Measurements from ENCODE around the gene PARL. TPM values are rescaled to one million over a fixed set of nuclear protein-coding genes. Genes with fewer than 3 reads are reported as not detected.

Gene PARL
- total and polyA plus RNA-seq, 2 donors (not counting 1 experiment from before 2014, with no cell fraction given): 23.5 to 46.7 TPM

- no peaks in the 10 kb centered on the region for H3K9me3 ChIP-seq (ENCODE audit: control extremely low read depth in 1 of 3, control insufficient read depth in 2 of 3, insufficient read depth in 1 of 3, low read length in 2 of 3)
- DNase-seq: no peak
- WGBS (ENCODE audit: insufficient coverage): 83% methylated on average over 3 of the region's 3 CpGs
- H3K27me3 ChIP-seq (replicated peaks in 1 of 4; ENCODE audit: control extremely low read depth in 1 of 4, control insufficient read depth in 3 of 4, insufficient read depth in 4 of 4, low read length in 3 of 4): peaks cover 0 to 9% (median 0%) of the 10 kb centered on the region in 4 experiments
- no peaks in the 10 kb centered on the region for H3K79me2 ChIP-seq (ENCODE audit: control insufficient read depth, insufficient read depth, low read length)
- H3K4me1 Mint-ChIP-seq: no peaks in the 10 kb centered on the region
- ChIA-PET POLR2A (no interaction called here), CTCF (interaction anchor here (0.6 to 7.4 kb wide), 21 partner anchors 10 to 650 kb away, joined by 3 to 84 read pairs (median 5); partner anchors contain the start of genes ABCC5, EEF1AKMT4, EIF2B5 and PARL)
- H4K20me1 ChIP-seq (ENCODE audit: control insufficient read depth, insufficient read depth, low read length, poor library complexity, severe bottlenecking): no peaks in the 10 kb centered on the region
- H3K27ac Mint-ChIP-seq: no peak overlapping the region
- H3K4me1 ChIP-seq (ENCODE audit: control insufficient read depth in 2 of 2, insufficient read depth in 2 of 2, low read length in 2 of 2): peaks cover 0 to 2% of the 10 kb centered on the region in 2 donors
- H3K27ac ChIP-seq (ENCODE audit: low read length in 2 of 2): no peak overlapping the region
- no peak for ATAC-seq (ENCODE audit: low read depth)
- peaks cover 41% of the 10 kb centered on the region for H3K27me3 Mint-ChIP-seq
- H3K4me3 Mint-ChIP-seq: no peak overlapping the region
- intact Hi-C loops (cut with micrococcal nuclease): no loop called here
- no peak overlapping the region for H3K4me2 ChIP-seq (replicated peaks; ENCODE audit: low read depth, low read length, poor library complexity, severe bottlenecking)
- no peak overlapping the region for H3K9ac ChIP-seq (ENCODE audit: low read length)
- H3K4me3 ChIP-seq (ENCODE audit: control extremely low read depth in 1 of 5, extremely low read depth in 1 of 5, insufficient read depth in 1 of 5, low read depth in 2 of 5, low read length in 4 of 5): no peak overlapping the region
- TF ChIP-seq, protein P1, sequence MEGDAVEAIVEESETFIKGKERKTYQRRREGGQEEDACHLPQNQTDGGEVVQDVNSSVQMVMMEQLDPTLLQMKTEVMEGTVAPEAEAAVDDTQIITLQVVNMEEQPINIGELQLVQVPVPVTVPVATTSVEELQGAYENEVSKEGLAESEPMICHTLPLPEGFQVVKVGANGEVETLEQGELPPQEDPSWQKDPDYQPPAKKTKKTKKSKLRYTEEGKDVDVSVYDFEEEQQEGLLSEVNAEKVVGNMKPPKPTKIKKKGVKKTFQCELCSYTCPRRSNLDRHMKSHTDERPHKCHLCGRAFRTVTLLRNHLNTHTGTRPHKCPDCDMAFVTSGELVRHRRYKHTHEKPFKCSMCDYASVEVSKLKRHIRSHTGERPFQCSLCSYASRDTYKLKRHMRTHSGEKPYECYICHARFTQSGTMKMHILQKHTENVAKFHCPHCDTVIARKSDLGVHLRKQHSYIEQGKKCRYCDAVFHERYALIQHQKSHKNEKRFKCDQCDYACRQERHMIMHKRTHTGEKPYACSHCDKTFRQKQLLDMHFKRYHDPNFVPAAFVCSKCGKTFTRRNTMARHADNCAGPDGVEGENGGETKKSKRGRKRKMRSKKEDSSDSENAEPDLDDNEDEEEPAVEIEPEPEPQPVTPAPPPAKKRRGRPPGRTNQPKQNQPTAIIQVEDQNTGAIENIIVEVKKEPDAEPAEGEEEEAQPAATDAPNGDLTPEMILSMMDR (IDR thresholded peaks at IDR 0.05): no peak
- no peak for TF ChIP-seq EZH2 (IDR thresholded peaks at IDR 0.05; ENCODE audit: borderline replicate concordance, insufficient read depth, low read depth, low read length, poor library complexity, severe bottlenecking)
- no peak overlapping the region for H2AFZ ChIP-seq (ENCODE audit: insufficient read depth, low read depth, low read length, poor library complexity, severe bottlenecking)
- no peaks in the 10 kb centered on the region for H3K36me3 ChIP-seq (replicated peaks in 1 of 2; ENCODE audit: control extremely low read depth in 1 of 2, control insufficient read depth in 1 of 2, extremely low read depth in 1 of 2, insufficient read depth in 2 of 2, low read length in 1 of 2)
- peaks cover 4% of the 10 kb centered on the region for H3K9me3 Mint-ChIP-seq (ENCODE audit: insufficient read depth)
Measured at GRCh38 chr3:183896184-183896583, 11.5 kb upstream of the PARL start.

- no peak overlapping the region for H3K9ac ChIP-seq (ENCODE audit: low read length)
- intact Hi-C loops (cut with micrococcal nuclease): loop anchor here (1.0 kb wide), 6 partner anchors 11 to 468 kb away; partner anchors contain the start of genes ABCC5, EIF2B5 and PARL
Measured at GRCh38 chr3:183895774-183896173, 11.1 kb upstream of the PARL start.

More at GRCh38 chr3:183895774-183896173, 11.1 kb upstream of the PARL start:
- DNase-seq: no peak
- Mint-ChIP-seq H3K9me3 (ENCODE audit: insufficient read depth) (peaks cover 4% of the 10 kb centered on the region), H3K4me3 (no peak overlapping the region), H3K27me3 (peaks cover 41% of the 10 kb centered on the region), H3K27ac (no peak overlapping the region), H3K4me1 (no peaks in the 10 kb centered on the region)
- TF ChIP-seq EZH2 (IDR thresholded peaks at IDR 0.05; ENCODE audit: borderline replicate concordance, insufficient read depth, low read depth, low read length, poor library complexity, severe bottlenecking): no peak
- TF ChIP-seq, protein P1 (IDR thresholded peaks at IDR 0.05): no peak
- H3K4me2 ChIP-seq (replicated peaks; ENCODE audit: low read depth, low read length, poor library complexity, severe bottlenecking): no peak overlapping the region
- POLR2A ChIA-PET: interaction anchor here (0.7 to 0.8 kb wide), 2 partner anchors 122 to 817 kb away, joined by 3 to 11 read pairs; partner anchors contain the start of gene ABCC5
- H3K27ac ChIP-seq (ENCODE audit: low read length in 2 of 2): no peak overlapping the region
- no peak overlapping the region for H3K4me3 ChIP-seq (ENCODE audit: control extremely low read depth in 1 of 5, extremely low read depth in 1 of 5, insufficient read depth in 1 of 5, low read depth in 2 of 5, low read length in 4 of 5)
- CTCF ChIA-PET: interaction anchor here (0.6 to 7.4 kb wide), 31 partner anchors 10 to 724 kb away, joined by 3 to 84 read pairs (median 4); partner anchors contain the start of genes ABCC5, EEF1AKMT4, EIF2B5 and PARL
- no peaks in the 10 kb centered on the region for H3K79me2 ChIP-seq (ENCODE audit: control insufficient read depth, insufficient read depth, low read length)
- 99% methylated on average over 5 of the region's 6 CpGs for WGBS (ENCODE audit: insufficient coverage)
- no peaks in the 10 kb centered on the region for H3K36me3 ChIP-seq (replicated peaks in 1 of 2; ENCODE audit: control extremely low read depth in 1 of 2, control insufficient read depth in 1 of 2, extremely low read depth in 1 of 2, insufficient read depth in 2 of 2, low read length in 1 of 2)
- ATAC-seq (ENCODE audit: low read depth): no peak
- H2AFZ ChIP-seq (ENCODE audit: insufficient read depth, low read depth, low read length, poor library complexity, severe bottlenecking): no peak overlapping the region
- H4K20me1 ChIP-seq (ENCODE audit: control insufficient read depth, insufficient read depth, low read length, poor library complexity, severe bottlenecking): no peaks in the 10 kb centered on the region
- no peaks in the 10 kb centered on the region for H3K9me3 ChIP-seq (ENCODE audit: control extremely low read depth in 1 of 3, control insufficient read depth in 2 of 3, insufficient read depth in 1 of 3, low read length in 2 of 3)
- H3K4me1 ChIP-seq (ENCODE audit: control insufficient read depth in 2 of 2, insufficient read depth in 2 of 2, low read length in 2 of 2): peaks cover 0 to 2% of the 10 kb centered on the region in 2 donors
- H3K27me3 ChIP-seq (replicated peaks in 1 of 4; ENCODE audit: control extremely low read depth in 1 of 4, control insufficient read depth in 3 of 4, insufficient read depth in 4 of 4, low read length in 3 of 4): peaks cover 0 to 9% (median 0%) of the 10 kb centered on the region in 4 experiments
